Stimulated activated CD4-positive, alpha-beta T cell treated with anti-CD3 and anti-CD28 coated beads, Interleukin-4, amount 100 ng/mL, for 4 hours (primary cell): ENCODE data around the gene ECI1.

Experiments
- DNase-seq, 2 experiments: peaks; one replicate each; pipeline ENCODE4 v3.0.0-alpha.2; 2020

ECI1 gene

DNA sequence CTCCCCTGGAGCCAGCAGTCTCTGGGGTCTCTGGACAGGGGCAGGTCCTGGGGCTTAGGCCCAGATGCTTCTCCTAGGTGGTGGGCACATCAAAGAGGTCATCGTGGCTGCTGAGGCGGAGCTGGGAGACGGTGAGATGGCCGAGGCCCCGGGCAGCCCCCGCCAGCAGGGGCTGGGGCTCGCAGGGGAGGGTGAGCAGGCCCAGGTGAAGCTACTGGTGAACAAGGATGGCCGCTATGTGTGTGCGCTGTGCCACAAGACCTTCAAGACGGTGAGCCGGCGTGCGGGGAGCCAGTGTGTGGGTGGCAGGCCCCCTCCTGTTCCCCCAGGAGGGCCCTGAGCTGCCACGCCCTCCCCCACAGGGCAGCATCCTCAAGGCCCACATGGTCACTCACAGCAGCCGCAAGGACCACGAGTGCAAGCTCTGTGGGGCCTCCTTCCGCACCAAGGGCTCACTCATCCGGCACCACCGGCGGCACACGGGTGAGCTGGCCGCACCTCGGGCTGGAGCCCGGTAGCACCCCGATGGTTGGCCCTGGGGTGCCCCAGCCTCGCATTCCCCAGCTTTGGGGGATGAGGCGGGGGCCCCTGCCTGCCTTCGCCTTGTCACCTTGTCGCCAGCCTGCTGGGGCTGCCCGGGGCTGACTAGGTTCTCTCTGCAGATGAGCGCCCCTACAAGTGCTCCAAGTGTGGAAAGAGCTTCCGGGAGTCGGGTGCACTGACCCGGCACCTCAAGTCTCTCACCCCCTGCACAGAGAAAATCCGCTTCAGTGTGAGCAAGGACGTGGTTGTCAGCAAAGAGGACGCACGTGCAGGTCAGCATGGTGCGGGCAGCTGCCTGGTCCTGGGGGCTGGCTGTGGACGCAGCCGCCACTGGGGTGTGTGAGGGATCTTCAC, 19.0 kb downstream of the ECI1 start:
- no peak for DNase-seq

GRCh38 chr16:2231016-2231931, 20.1 kb downstream of the ECI1 start:
- DNase-seq = no peak

DNA sequence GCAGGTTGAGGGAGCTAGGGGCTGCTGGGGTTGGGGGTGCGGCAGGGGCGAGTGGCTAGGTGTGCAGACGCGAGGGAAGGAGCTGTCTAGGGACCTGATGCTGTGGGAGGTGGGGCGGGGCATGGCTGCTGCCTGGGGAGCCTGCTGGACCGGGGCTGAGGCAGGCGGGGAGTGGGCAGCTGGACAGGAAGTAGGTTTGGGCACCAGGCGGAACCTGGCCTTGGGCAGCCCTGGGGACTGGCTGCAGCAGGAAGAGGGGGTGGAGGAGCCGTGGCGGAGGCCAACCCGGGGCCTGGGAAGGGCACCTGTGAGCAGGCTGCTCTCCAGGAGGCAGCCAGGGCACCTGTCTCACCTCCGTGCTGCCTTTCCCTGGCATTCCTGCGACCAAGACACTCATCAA, 21.0 kb downstream of the ECI1 start:
- no peak for DNase-seq

GRCh38 chr16:2229632-2230250, 21.6 kb downstream of the ECI1 start:
- DNase-seq = no peak

GRCh38 chr16:2229091-2229490, 22.3 kb downstream of the ECI1 start:
- no peak for DNase-seq

- no peak for DNase-seq
Measured at GRCh38 chr16:2228161-2228824, 23.1 kb downstream of the ECI1 start.

GRCh38 chr16:2226918-2227317, 24.5 kb downstream of the ECI1 start:
- DNase-seq = no peak

GRCh38 chr16:2226245-2226793, 25.1 kb downstream of the ECI1 start:
- DNase-seq = no peak

GRCh38 chr16:2223942-2224486, 27.4 kb downstream of the ECI1 start:
- DNase-seq = peak in 1 of 2 experiments; percentile 4

- peak; percentile 99 for DNase-seq
Measured at GRCh38 chr16:2223221-2223941, 28.0 kb downstream of the ECI1 start, which contains the start of gene E4F1. Gene E4F1 (plus strand): TSS chr16:2223591. CDS start chr16:2223614, 23 bp downstream.

DNA sequence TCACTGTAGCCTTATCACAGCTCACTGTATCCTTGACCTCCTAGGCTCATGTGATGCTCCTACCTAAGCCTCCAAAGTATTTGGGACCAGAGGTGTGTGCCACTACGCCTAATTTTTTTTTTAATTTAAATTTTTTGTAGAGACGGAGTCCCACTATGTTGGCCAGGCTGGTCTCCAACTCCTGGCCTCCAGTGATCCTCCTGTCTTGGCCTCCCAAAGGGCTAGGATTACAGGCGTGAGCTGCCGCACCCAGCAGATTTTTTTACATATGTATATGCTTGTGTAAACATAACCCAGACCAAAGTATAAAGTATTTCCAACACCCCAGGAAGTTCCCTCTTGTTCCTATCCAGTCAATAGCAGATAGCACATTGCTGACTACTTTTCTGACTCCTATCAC, 35.1 kb downstream of the ECI1 start:
- DNase-seq = no peak

DNA sequence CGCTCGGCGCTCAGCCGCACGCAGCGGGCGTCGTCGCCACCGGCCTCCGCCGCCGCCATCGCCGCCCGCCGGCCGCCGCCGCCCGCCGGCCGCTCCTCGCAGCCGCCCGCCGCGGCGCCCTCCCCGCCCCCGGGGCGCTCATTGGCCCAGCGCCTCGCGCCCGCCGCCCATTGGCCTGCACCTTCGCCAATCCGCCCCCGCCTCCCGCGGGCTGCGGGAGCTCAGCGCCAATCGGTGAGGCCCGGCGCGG, 36.7 kb downstream of the ECI1 start, which contains the start of gene PGP:
PGP (minus strand) TSS at position 122 of the 250 bp plus-strand sequence; CDS start at position 59, 63 bp downstream.
- DNase-seq = no peak

DNA sequence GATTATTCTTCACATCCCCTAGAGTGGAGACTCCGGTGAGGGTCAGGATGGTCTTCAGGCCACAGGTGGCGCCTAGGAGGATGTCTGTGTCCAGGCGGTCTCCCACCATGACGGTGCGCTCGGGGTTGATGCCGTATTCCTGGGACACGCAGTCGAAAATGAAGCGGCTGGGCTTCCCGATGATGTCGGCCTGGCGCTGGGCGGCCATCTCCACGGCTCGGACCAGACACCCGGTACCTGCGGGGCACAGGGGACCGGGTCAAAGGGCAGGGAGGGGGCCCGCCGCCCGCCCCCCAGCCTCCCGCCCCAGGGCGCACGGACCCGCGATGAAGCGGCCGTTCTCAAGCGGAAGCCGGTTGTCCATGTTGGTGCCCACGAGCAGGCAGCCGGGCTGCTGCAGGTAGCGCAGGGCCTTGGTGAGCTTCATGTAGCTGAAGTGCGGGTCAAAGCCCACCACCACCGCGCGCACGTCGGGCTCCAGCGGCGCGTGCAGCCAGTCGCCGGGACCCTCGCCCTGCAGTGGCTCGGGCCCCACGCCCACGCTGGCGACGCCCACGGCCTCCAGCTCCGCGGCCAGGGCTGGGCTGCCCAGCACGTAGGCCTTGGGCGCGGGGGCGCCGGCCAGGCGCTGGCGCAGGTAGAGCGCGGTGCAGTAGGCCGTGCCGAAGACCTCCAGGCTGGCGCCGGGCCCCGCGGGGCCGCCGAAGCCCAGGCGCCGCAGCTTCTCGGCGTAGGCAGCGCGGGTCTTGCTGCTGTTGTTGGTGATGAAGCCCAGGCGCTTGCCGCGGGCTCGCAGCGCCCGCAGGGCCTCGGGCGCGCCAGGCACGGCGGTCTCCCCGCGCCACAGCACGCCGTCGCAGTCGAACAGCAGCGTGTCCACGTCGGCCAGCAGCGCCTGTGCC, 37.3 kb downstream of the ECI1 start:
- DNase-seq = no peak

- no peak for DNase-seq
Measured at GRCh38 chr16:2212362-2213324, 38.7 kb downstream of the ECI1 start.

- DNase-seq = no peak
Measured at GRCh38 chr16:2211923-2212347, 39.5 kb downstream of the ECI1 start.

GRCh38 chr16:2210386-2211365, 40.7 kb downstream of the ECI1 start, which contains the start of gene BRICD5:
Gene BRICD5 (minus strand): TSS chr16:2210863. CDS start chr16:2210833, 30 bp downstream.
- DNase-seq = no peak

DNA sequence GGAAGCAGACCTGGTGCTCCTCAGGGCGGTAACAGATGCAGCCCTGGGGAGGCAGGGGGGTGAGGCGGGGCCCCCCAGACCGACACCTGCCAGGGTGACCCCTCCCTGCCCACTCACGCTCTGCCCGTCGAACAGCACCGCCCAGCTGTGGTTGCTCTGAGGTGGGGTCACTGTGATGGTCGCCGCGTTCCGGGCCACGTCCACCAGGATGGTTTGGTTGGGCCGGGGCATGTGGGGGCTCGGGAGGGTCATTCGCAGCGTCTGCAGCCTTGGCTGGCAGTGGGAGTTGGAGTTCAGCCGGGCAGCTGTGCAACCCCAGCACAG, 41.4 kb downstream of the ECI1 start:
- no peak for DNase-seq
